ENCODE measurements around the gene TRIM75.
"Not testable (repeated sequence)": the region's sequence is repeated elsewhere in the genome, so short reads cannot be mapped to it uniquely, and the experiment has no call there.

TRIM75 gene

DNA sequence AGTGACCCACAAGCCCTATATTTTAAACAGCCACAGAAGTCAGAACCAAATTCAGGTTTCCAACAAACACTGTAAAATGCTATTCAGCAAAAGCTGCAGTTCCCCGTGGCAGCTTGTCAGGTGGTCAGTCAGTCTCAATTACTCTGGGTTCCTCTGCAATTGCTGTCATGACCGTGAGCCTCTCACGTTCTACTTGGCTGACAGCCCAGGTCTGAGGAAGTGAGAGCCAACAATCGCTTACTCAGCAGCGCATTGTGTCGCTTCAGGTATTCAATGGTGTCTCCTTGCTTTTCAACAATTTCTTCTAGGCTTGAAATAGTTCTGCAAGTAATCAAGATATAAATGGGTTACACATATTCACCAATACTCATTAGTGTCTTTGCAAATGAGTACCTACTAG is 25.8 kb downstream of the TRIM75 start:
- DNase-seq = no peak

DNA sequence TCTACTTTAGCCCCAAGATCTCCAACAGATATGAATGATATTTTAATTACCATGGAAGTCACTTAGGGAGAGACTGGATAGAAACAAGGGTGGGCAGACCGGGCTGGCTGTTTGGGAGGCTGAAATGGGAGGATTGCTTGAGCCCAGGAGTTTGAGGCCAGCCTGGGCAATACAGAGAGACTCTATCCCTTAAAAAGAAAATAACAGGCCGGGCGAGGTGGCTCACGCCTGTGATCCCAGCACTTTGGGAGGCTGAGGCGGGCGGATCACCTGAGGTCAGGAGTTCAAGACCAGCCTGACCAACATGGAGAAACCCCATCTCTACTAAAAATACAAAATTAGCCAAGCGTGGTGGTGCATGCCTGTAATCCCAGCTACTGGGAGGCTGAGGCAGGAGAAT is 31.1 kb downstream of the TRIM75 start:
- not testable (repeated sequence) for DNase-seq

DNA sequence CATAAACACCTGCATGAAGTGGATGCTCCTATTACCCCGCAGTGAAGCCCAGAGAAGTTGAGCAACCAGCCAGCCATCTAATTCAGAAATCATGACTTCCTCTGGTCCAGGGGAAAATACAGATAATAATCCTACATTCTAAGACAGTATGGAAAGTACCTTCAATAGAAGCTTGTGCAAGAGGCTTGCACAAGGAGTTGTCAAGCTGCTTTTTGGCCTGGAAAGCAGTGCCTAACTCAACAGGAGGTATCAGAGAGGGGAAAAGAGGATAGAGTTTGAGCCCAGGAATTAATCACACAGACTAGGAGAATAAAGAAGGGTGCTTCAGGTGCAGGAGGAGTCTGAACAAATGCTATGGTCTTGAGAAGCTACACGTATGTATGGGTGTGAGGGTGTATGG is 32.3 kb downstream of the TRIM75 start:
- no peak for DNase-seq

DNA sequence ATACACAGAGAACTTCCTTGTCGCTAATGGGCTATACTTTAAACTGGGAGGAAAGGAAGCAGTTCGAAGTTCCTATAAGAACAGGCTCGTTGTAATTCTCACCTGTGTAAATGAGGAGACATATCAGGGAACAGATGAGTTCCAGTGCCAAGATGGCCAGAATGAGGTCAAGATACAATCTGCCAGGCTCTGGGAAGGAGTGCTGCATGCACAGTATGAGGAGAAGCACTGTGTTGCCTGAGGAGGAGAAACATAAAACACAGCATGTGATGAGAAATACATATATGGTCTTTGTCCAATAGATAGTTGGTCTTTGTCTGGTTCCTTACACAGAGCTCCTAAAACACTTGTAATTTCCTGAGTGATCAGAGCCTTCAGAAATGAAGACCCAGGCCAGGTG is 34.7 kb downstream of the TRIM75 start:
- no peak for DNase-seq

DNA sequence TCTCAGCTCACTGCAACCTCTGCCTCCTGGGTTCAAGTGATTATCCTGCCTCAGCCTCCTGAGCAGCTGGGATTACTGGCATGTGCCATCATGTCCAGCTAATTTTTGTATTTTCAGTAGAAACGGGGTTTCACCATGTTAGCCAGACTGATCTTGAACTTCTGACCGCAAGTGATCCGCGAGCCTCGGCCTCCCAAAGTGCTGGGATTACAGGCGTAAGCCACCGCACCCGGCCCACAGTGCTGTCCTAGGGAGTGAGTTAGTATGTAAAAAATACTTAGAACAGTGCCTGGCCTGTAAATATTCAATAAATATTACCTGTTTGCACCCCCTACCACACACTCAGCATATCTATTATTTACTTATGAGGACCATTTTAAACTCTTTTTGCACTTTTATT is 38.5 kb downstream of the TRIM75 start:
- DNase-seq = not testable (repeated sequence)

DNA sequence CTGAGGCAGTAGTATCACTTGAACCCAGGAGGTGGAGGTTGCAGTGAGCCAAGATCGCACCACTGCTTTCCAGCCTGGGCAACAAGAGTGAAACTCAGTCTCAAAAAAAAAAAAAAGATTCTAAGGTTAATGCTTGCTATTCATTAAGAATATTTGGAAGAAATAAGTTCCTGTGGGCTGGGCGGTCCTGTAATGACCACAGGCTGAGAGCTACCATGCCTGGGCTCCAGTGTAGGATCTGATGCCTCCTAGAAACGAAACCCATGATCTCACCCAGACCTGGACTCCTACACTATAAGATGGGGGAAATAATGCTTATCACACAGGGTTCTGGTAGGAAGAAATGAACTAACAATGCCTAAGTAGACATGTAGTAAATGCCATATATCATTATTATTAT is 41.2 kb downstream of the TRIM75 start:
- no peak for DNase-seq

DNA sequence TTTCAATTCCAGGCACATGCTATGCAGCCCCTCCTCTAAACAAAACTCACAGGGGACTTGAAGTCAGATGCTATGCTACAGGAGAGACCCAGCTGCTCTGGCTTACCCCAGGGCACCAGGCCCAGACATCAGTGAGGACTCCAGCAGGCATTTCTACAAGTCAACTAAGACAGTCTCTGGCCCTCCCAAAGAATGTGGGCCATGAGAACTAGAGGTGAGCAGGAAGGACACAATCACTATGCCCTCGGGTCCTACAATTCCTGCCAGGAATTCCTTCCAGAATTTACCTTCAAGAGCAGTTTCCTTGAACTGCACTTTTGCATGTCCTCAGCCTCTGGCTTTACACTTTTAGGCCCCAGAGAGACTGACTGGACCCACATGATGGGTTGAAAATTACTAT is 41.6 kb downstream of the TRIM75 start:
- DNase-seq = no peak

DNA sequence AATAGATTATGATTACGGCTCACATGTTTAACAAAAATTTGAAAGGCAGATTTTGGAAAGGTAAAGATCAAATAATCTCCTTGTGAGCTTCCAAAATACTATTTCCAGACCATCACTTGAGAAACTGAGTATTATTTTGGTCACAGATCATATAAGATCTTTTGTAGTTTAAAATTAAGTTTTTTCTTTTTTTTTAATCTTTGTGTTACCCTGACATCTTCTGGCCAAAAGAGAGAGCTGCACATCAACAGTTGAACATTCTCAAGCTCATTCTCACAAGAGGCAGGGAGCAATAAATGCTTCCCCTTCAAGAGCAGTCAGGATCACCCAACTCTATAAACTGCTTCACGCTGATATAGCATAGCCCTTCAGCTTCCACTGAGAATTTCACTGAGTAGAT is 43.1 kb downstream of the TRIM75 start:
- DNase-seq = no peak

DNA sequence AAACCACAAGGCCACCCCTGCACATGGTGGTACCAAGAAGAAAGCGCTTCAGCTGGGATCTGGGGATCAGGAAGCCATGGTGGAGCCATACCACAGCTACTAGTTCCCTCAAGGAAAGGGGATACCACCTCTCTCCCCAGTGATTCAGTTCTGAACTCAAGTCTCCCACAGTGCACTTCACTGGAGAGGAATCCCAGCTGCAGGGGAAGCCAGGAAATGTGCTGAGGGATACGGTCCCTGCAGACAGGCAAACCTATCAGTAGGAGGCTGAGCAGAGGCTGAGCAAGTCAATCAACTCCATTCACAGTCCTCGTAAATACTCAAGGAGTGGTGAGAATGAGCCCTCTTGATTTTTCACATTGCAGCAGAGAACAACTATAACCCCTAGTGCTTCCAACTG is 48.0 kb downstream of the TRIM75 start:
- DNase-seq = no peak

DNA sequence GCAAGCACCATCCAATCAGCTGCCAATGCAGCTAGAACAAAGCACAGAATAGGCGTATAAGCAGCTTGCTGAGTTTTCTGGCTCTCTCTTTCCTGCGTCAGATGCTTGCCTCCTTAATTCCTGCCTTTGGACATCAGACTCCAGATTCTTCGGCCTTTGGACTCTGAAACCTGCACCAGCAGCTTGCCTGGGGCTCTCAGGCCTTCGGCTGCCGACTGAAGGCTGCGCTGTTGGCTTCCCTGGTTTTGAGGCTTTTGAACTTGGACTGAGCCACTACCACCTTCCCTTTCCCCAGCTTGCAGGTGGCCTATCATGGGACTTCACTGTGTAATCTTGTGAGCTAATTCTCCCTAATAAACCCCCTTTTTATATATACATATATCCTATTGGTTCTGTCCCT is 52.9 kb downstream of the TRIM75 start:
- no peak for DNase-seq
